Measurements from ENCODE around the gene RAD51D. TPM values are rescaled to one million over a fixed set of nuclear protein-coding genes. Genes with fewer than 3 reads are reported as not detected.

Gene RAD51D
- total and polyA plus RNA-seq, 8 donors, result 4.3 to 9.4 (median 5.3) TPM

DNA sequence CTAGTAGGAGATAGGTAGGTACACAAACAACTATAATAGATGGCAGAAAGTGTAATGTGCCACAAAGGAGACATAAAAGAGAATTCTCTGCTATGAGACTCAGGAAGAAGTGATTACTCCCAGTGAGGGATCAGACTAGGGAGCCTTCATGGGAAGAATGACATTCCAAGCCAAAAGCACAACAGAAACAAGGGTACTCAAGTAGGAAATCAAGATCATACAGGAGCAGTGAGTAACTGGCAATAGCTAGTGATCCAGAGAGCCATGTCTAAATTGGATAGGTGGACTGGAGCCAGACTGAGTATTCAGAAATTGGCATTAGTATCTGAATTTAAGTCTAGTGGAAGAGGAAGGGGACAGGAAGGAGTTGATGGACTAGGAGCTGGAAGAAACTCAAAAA, 66.9 kb downstream of the RAD51D start:
- Histone ChIP-seq H3K27me3 (no peaks in the 10 kb centered on the region), H3K9me3 (no peaks in the 10 kb centered on the region), H3K4me1 (peaks cover 40 to 48% (median 41%) of the 10 kb centered on the region in 3 donors), H3K36me3 (no peaks in the 10 kb centered on the region), H3K27ac (peak overlapping the region in 1 of 4 donors; percentile 76), H3K4me3 (no peak overlapping the region)
- ATAC-seq (no peak), DNase-seq (no peak), FAIRE-seq (no peak)
- TF ChIP-seq, protein P1, sequence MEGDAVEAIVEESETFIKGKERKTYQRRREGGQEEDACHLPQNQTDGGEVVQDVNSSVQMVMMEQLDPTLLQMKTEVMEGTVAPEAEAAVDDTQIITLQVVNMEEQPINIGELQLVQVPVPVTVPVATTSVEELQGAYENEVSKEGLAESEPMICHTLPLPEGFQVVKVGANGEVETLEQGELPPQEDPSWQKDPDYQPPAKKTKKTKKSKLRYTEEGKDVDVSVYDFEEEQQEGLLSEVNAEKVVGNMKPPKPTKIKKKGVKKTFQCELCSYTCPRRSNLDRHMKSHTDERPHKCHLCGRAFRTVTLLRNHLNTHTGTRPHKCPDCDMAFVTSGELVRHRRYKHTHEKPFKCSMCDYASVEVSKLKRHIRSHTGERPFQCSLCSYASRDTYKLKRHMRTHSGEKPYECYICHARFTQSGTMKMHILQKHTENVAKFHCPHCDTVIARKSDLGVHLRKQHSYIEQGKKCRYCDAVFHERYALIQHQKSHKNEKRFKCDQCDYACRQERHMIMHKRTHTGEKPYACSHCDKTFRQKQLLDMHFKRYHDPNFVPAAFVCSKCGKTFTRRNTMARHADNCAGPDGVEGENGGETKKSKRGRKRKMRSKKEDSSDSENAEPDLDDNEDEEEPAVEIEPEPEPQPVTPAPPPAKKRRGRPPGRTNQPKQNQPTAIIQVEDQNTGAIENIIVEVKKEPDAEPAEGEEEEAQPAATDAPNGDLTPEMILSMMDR (IDR thresholded peaks at IDR 0.05), result no peak
- intact Hi-C loops (cut with DNase I), result no loop called here

DNA sequence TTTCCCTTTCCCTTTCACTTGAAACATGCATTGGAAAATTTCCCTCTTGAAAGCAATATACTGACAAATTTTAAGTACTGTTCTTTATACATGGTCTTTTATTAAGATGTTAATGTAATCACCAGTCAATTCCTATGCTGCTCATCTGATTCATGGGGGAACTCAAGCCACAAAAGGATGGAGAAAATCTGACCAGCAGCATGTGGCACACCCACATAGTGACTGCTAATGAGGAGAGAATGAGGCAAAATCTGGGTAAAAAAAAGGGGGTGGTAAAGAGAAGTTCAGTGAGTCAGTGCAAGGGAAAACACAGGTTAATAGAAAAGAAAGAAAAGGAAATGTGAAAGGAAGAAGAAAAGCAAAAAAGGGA, 67.4 kb downstream of the RAD51D start:
- no peaks in the 10 kb centered on the region for H3K27me3 ChIP-seq
- no peak for DNase-seq
- no peak for ATAC-seq
- H3K36me3 ChIP-seq, result no peaks in the 10 kb centered on the region
- H3K27ac ChIP-seq, result peak overlapping the region in 3 of 4 donors; percentile 47 to 85 (median 76)
- TF ChIP-seq, protein P1 (IDR thresholded peaks at IDR 0.05), result no peak
- H3K9me3 ChIP-seq, result no peaks in the 10 kb centered on the region
- intact Hi-C loops (cut with DNase I), result no loop called here
- no peak for FAIRE-seq
- H3K4me3 ChIP-seq, result no peak overlapping the region
- H3K4me1 ChIP-seq, result peaks cover 39 to 53% (median 40%) of the 10 kb centered on the region in 3 donors

DNA sequence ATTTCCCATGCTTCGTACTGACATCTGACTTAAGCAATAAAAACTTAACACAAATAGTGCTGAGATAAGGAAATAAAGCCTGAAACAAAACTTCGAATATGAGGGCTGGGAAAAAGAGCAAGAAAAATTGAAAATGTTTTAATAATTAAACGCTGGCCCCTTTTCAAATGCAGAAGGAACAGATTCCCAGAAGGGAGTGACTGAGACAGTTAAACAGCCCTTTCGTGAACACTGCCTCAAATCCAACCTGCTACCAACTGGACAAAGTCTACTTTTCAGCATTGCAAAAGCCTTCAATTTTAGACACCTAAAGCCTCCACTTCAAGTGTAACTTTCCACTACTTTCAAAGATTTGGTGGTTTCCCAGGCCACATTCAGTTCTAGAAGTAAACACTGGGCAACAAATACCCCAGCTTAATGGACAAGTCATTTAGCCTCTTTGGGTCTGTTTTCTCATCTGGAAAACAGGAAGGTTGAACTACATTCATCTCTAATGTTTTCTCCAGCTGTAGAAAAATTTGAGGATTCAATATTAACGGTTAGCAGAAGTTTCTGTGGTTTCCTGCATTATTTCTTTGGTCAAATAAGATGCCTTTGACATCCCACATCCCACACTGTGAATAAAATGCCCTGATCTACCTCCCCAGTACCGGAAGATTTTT, 68.0 kb downstream of the RAD51D start:
- intact Hi-C loops (cut with DNase I), result no loop called here
- FAIRE-seq, result no peak

DNA sequence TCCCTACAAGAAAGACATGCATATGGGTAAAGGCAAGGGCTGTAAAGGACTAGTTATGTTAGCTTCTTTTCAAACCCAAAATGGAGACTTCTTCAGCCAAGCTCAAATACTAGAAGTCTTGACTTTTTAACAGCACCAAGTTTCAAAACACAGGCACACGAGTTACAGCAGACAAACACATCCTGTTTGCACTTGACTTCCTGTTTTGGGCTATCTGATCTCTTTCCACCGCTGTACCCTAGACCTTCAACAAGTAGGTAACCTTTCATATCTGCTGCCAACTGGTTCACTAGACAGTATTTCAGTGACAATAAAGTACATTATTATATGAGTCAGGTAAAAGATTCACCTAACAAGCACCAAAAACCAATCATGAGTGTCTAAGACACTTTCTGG, 68.5 kb downstream of the RAD51D start:
- ATAC-seq, result peak; percentile 62 to 80 (median 69)
- intact Hi-C loops (cut with DNase I), result no loop called here
- no peak for FAIRE-seq
- H3K4me3 ChIP-seq, result peak overlapping the region in 1 of 4 donors; percentile 2
- H3K4me1 ChIP-seq, result peaks cover 46 to 64% (median 48%) of the 10 kb centered on the region in 3 donors
- TF ChIP-seq, protein P1 (IDR thresholded peaks at IDR 0.05), result no peak
- H3K27ac ChIP-seq, result peak overlapping the region; percentile 40 to 85 (median 62)
- H3K36me3 ChIP-seq, result no peaks in the 10 kb centered on the region
- WGBS, 2 donors, result 2 to 3% methylated on average over 2 of the region's 2 CpGs
- DNase-seq, result no peak
- H3K9me3 ChIP-seq, result no peaks in the 10 kb centered on the region
- H3K27me3 ChIP-seq, result no peaks in the 10 kb centered on the region

More for the DNA sequence above, 68.0 kb downstream of the RAD51D start:
- Histone ChIP-seq H3K27me3 (no peaks in the 10 kb centered on the region), H3K27ac (peak overlapping the region; percentile 40 to 85 (median 62)), H3K36me3 (no peaks in the 10 kb centered on the region), H3K4me1 (peaks cover 41 to 58% (median 44%) of the 10 kb centered on the region in 3 donors), H3K4me3 (peak overlapping the region in 1 of 4 donors; percentile 2), H3K9me3 (no peaks in the 10 kb centered on the region)
- ATAC-seq (peak; percentile 25 to 62 (median 45)), DNase-seq (no peak)
- WGBS, 2 donors, result 18 to 19% methylated on average over 6 of the region's 6 CpGs
- TF ChIP-seq, protein P1 (IDR thresholded peaks at IDR 0.05), result no peak

DNA sequence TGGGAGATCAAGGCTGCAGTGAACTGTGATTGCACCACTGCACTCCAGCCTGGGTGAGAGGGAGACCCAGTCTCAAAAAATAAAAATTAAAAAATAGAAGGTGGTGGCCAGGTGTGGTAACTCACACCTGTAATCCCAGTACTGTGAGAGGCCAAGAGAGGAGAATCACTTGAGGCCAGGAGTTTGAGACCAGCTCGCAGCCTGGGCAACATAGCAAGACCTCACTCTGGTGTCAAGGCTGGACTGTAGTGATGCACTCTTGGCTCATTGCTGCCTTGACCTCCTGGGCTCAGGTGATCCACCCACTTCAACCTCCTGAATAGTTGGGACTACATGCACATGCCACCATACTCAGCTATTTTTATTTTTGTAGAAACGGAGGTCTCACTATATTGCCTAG, 69.5 kb downstream of the RAD51D start:
- DNase-seq (no peak), ATAC-seq (no peak), FAIRE-seq (no peak)
- WGBS, 2 donors, result 88 to 95% methylated on average over 2 of the region's 2 CpGs
- intact Hi-C loops (cut with DNase I), result no loop called here
- no peaks in the 10 kb centered on the region for H3K27me3 ChIP-seq
- TF ChIP-seq, protein P1 (IDR thresholded peaks at IDR 0.05), result no peak
- H3K4me3 ChIP-seq, result no peak overlapping the region
- peak overlapping the region in 3 of 4 donors; percentile 17 to 85 (median 76) for H3K27ac ChIP-seq
- H3K36me3 ChIP-seq, result no peaks in the 10 kb centered on the region
- no peaks in the 10 kb centered on the region for H3K9me3 ChIP-seq
- peaks cover 47 to 74% (median 58%) of the 10 kb centered on the region in 3 donors for H3K4me1 ChIP-seq

Measured in pancreas (tissue), 10 donors.